GM19328 (cell line): ENCODE results near the gene WNT5B.

Source experiments
- ATAC-seq: cut with Tn5 transposase; IDR thresholded peaks from one replicate; pipeline ENCODE4 v1.9.1; 2021; ENCODE audit warnings: mild to moderate bottlenecking, moderate library complexity; ENCODE audit not compliant: unreplicated experiment

WNT5B gene

GRCh38 chr12:1647285-1647669 lies 18.2 kb downstream of the WNT5B start:
- no peak for ATAC-seq

DNA sequence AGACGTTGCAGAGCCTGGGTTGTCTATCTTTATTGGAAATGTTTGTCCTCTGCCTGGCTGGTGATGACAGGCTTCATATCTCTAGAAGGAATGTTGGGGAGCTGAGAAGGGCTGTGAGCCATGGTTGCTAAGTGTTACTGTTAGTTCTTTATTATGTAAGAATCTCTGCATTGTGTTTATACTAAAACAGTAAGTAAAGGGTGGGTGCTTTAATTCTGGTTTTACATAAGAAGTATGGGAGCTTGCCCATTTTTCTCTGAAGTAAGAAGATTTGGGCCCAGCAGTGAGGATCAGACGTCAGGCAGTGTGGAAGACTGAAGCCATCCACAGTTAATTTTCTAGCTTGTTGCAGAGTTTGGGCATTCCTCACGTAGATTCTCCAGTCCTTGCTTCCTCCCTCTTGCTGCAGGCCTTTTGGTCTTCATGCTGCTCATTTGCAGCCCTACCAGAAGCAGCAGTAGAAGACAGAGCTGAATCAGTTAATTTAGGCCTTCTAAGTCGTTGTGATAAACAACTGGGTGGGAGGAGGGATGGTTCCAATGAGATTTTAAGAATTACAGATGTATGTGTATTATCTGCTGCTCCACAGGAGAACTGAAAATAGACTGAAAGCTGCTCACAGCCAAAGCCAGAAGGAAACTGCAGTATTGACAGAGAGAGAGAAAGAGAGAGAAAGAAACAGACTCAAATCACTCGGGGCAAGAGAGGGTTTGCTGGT lies 21.4 kb downstream of the WNT5B start:
- no peak for ATAC-seq

GRCh38 chr12:1650978-1651361 lies 21.9 kb downstream of the WNT5B start:
- no peak for ATAC-seq

DNA sequence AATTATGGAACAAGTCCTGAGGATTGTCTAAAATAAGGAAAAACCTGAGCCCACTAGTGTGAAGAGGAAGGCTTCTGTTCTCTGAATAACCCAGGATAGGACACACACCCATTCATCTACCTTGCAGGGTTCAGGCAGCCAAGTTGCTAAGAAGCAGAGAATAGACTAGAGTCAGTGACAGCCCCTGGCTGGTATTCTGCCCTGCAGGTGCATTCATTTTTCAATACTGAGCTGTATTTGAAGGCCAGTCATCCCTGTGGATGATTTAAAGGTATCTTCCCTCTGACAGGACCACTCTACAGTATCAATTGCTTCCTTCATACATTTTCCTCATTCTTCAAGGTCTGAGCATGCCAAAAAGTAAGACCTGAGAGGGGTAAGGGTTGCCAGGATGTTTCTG lies 22.9 kb downstream of the WNT5B start:
- no peak for ATAC-seq

- ATAC-seq = no peak
Measured at GRCh38 chr12:1655225-1655788, 26.3 kb downstream of the WNT5B start.

- no peak for ATAC-seq
Measured at GRCh38 chr12:1656902-1657301, 27.9 kb downstream of the WNT5B start.

DNA sequence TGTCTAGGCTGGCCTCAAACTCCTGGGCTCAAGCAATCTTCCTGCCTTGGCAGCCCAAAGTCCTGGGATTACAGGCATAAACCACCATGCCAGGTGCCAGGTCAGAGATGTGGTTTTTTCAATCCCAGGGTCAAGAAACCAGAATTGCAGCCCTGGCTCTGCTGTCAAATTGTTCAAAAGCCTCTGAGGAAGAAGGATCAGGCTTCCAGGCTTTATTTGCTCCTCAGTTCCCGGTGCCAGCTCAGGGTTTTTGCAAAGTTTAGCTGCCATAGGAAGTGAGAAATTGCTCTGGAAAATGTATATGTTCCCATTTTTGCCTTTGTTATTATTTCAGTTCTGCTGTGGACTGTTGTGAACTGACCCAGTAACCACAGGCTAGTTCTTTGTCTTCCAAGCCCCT lies 28.7 kb downstream of the WNT5B start:
- ATAC-seq = no peak

DNA sequence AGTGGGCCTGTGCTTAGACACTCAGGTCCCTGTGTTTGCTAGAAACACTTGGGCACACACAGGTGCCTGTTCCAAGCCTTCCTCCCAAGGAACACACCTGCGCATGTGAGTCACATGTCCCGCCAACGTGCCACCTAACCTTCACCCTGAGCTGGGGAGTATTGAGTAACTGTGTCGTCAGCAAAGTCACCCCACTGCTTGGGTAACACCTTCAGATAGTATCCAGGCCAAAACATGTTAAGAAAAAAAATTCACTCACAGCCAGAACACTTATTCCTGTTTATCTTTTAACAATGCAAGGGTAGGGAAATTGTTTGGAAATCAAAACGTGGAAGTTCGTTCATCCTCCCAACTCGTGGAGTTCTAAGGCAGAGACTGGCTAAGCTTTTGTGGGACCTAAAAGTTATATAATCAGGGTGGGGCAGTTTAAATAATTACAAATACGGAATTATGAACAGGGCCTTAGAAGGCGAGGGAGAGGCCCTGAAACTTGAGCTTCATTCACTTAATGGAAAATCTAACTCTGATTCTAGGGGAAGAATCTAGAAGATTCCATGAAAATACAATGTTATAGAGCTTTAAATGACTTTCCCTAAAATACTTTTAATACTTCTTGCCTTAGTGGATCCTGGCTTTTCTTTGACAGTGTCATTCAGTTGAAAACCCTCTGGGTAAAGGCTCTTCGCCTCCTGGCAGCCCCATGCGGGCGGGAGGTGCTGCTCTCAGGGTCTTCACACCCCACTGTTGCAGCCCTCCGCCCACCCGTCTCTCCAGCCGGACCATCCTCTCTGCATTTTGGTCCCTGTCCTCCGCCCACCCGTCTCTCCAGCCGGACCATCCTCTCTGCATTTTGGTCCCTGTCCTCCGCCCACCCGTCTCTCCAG lies 31.5 kb downstream of the WNT5B start:
- ATAC-seq = no peak

GRCh38 chr12:1661553-1662335 lies 32.7 kb downstream of the WNT5B start:
- peak; percentile 67 for ATAC-seq

DNA sequence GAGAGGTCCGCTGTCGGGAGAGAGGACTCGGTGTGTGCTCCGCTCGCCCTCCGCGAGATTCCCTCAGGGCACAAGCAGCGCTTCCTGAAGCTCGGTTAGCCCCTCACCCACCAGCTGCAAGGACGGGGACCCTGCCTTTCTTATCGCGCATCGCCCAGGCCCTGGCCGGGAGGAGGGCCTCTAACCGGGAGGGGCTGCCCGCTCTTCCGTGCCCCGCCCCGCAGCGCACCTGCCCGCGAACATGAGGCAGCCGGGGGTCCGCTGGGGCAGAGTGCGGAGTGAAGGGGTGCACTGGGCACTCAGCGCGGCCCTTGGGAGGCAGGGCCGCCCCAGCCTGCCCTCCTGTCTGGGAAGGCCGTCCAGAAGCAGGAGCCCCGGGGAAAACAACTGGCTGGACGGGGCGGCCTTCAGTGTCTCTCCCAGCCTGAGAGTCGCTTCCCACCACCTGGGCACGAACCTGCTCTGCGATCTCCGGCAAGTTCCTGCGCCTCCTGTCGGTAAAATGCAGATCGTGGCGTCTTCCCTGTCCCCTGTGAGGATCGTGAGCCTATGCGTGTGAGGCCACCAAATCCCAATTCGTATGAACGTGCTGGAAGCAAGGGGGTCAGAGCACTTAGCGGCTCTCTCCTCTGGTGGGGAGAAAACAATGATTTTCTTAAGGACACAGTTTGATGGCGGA lies 33.9 kb downstream of the WNT5B start:
- ATAC-seq = no peak

GRCh38 chr12:1663440-1664132 lies 34.6 kb downstream of the WNT5B start:
- no peak for ATAC-seq

- no peak for ATAC-seq
Measured at GRCh38 chr12:1665366-1665765, 36.3 kb downstream of the WNT5B start.

DNA sequence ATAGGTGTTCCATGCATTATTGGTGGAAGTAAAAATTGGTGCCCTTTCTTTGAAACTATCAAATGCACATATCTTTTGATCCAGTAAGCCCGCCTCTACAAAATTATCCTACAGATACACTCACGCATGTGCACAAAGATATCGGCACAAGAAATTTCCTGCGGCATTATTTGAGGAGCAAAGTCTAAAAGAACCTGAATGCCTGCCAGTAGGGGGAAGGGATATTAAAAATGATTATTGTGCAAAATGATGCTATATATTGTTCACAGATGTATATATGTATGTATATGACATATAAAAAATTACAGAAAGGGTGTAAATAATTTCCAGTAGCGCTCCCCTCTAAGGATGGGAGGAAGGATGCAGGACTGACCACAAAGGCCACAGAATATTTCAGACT lies 37.2 kb downstream of the WNT5B start:
- no peak for ATAC-seq

- ATAC-seq = no peak
Measured at GRCh38 chr12:1666685-1667162, 37.7 kb downstream of the WNT5B start.

DNA sequence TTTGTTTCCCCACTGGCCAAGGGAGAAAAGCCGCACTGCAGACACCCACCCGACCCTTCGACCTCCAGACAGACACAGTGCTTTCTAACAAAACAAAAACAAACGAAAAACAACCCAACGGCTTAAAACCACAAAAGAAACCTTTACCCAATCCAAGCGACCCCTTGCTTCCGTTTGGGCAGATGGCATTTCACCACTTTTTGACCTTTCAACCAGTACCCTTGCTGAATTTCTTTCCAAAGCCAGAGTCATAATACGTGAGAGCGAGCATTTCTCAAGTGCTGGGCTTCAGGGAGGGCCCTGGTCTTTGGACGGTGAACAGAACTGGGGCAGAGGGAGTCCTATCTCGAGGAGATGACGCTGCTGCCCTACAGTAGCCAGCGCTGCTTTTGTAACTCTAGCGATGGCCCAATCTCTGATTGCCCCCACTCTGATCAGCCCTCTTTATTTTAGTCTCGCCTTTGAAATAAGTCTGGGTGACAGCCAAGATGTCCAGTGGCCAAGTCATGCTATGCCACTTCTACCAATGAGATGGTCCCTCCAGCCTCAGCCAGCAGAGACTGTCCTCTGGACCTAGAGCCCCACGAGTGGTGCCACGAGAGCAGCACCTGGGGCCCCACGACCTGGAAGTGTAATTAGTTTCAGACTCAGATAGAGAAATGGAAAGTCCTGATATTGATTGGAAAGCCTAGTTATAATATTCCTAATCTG lies 40.0 kb downstream of the WNT5B start:
- no peak for ATAC-seq

DNA sequence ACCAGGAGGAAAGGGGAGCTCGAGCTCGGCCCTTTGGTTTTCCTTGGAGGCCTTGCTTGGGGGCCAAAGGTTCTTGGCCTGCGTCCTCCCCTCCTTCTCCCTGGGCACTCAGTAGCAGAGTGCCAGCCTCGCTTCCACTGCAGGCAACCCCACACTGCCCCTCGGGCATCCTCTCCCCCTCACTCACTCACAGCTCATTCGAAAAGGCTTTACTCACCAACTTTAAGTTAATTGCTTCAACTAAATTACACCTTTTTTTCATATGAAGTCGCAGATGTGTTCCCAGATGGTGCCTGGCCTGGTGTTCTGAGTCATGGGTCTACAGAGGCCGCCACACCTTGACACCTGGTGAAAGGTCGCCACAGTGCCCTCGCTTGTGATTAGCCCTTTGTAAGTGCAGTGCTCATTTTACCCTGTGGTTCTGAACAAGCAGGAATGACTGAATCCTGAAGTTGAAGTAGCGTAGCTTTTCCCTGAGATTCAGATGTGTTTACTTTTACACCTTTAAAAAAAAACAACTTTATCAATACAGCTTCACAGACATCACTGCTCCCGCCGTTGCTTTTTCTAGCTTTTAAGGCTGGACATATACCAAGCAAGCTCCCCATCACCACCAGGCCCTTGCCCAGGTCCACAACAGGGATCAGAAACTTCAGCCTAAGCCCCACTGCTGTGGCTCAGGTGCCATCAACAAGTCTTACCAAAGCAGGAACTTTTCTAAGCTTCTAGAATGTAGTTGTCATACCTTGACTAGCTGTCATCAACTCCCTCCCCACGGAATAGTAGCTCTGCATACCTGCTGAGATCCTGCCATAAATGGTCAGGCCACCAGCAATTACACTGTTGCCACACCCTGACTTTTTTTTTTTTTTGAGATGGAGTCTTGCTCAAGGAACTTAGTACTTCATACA lies 41.6 kb downstream of the WNT5B start:
- ATAC-seq = no peak

- no peak for ATAC-seq
Measured at GRCh38 chr12:1676043-1676442, 47.0 kb downstream of the WNT5B start.

GRCh38 chr12:1680804-1681492 lies 51.9 kb downstream of the WNT5B start:
- ATAC-seq = no peak
